ENCODE results near the gene ZNF883.
"Not testable (repeated sequence)": the region's sequence is repeated elsewhere in the genome, so short reads cannot be mapped to it uniquely, and the experiment has no call there.

ZNF883 gene

DNA sequence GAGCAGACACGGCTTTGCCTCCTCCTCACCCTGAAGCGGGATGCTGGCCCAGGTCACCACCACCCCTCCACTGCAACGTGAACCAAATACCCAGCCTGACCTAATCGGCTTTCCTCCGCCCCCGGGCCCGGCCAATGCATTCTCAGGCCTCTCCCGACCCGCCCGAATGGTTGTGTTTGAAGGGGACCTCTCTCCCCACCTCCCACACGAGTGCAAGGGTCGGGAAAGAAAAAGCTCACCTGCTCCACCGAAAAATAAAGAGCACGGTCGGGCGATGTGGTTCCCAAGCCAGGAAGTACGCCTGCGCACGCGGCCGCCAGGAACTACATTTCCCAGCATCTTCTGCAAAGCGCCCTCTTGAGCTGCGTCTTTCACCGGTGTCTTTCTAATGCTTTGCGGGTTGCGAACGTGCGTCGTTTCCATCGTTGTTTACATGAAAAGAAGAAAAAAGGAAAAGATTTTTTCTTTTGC, at the start of gene ZNF883:
Gene ZNF883, minus strand, starts transcription at position 282 of the 471 bp plus-strand sequence.
- H3K27ac ChIP-seq, result no peak within 1 kb of the TSS
- peak within 1 kb of the TSS in 4 of 7 experiments; percentile 2 to 27 (median 16) for H3K4me3 ChIP-seq

DNA sequence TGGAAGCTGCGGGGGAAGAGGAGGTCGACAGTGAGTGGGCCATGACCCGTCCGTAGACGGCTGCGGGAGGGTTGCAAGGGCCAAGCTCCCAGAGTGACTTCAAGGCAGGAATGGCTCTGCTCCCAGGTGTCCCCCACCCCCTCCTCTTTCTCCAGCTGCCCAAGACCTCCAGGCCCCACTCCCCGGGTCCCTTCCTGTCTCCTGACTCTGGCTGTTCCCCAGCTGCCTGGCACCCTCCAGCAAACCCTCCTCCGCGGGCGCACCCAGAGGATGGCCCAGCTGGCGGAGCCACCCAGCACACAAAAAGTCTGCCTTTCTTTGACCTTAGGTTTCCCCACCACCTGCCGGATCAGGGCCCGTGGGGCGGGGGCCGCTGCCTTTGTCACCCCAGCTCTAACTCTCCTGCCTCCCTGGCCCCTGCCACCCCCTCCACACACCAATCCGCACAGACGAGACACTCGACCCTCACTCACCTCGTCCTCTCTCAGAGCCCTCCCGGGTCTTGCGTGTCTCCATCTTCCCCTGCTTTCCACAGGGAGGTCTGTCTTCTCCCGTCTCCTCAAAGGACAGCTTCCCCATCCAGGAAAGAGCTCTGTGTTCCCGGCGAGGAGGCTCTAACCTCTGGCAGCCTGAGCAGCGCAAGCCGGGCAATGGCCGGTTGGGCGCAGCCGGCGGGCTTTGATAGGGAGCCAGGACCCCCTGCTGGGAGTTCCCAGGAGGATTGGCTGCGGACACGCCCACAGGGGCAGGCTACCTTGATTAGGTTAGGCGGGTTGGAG, 49.3 kb upstream of the ZNF883 start:
- H3K4me3 ChIP-seq, H3K27ac ChIP-seq: not testable (repeated sequence)

DNA sequence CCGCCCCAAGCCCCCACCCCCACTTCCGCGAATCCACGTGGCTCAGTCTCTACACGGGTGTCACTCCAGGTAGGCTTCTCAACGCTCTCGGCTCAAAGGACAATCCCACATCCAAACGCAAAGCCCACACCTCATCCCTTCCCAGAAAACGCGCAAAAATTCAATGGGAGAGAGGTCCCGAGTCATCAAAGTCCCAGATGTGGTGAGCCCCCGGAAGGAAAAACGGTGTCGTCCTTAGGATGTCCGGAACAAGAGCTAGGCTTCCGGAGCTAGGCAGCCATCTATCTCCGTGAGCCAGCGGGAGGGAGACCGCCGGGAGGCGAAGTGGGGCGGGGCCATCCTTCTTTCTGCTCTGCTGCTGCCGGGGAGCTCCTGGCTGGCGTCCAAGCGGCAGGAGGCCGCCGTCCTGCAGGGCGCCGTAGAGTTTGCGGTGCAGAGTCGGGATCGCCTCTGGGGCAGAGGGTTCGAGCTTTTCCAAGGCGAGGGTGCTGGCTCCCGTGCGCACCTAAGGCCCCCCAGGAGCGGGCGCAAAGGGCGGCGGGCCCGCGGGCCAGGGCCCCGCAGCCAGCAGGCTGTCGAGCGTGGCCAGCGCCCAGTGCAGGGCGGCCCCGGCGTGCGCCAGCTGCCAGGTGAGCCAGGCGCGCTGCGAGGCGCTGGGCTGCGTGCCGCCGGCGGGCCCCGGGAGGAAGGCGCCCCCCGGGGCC, 47.7 kb upstream of the ZNF883 start:
- not testable (repeated sequence) for H3K4me3 ChIP-seq, H3K27ac ChIP-seq

DNA sequence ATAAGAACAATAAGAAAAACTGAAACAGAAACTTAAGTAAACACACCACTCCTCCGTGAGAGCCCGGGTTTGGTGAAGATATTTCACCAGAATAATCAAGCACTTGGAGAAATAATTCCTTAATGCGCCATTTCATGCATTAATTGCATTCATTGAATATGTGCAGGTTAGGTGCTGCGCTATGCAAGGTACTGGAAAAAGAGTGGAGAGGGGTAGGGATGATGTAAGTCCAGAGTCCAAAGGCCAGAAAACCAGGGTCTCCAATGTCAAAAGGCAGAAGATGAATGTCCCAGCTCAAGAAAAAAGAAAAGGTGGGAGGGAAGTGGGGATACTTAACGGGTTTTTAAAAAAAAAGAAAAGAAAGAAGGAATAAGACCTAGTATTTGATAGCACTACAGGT, 45.2 kb upstream of the ZNF883 start:
- Histone ChIP-seq H3K27ac (peak overlapping the region in 9 of 21 experiments; percentile 3 to 78 (median 60)), H3K4me3 (peak overlapping the region; percentile 44 to 59 (median 57))

- Histone ChIP-seq H3K4me3 (peak within 1 kb of the TSS; percentile 44 to 59 (median 57)), H3K27ac (peak within 1 kb of the TSS in 19 of 21 experiments; percentile 6 to 80 (median 60))
Measured at GRCh38 chr9:113056191-113057106, 44.5 kb upstream of the ZNF883 start, which contains the start of gene ZFP37. Gene ZFP37 (minus strand): TSS chr9:113056724. CDS start chr9:113056688, 36 bp downstream.

GRCh38 chr9:113042884-113043657, 31.1 kb upstream of the ZNF883 start:
- Histone ChIP-seq H3K27ac (no peak overlapping the region), H3K4me3 (no peak overlapping the region)

DNA sequence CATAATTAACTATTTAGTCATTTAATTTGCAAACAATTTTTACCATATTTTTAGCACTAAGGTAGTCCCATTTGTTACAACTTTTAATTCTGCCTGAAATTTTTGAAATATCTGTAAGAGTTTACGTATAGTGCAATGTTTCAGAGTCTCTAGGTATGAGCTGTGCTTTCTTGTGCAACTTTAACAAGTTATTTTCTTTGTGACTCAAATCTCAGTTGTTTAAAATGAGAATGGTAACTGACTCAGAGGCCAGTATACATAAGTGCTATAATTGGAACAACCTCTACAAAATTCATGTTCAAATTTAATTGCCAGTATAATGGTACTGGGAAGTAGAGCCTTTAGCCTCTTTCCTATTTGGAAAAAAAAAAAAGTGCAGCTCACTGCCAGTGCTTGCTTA, 14.2 kb upstream of the ZNF883 start:
- no peak overlapping the region for H3K4me3 ChIP-seq
- no peak overlapping the region for H3K27ac ChIP-seq

GRCh38 chr9:113018247-113018646, 6.3 kb upstream of the ZNF883 start:
- H3K4me3 ChIP-seq, result no peak overlapping the region
- H3K27ac ChIP-seq, result no peak overlapping the region

- H3K4me3 ChIP-seq, result no peak overlapping the region
- H3K27ac ChIP-seq, result no peak overlapping the region
Measured at GRCh38 chr9:113012492-113012891, 500 bp upstream of the ZNF883 start.

- Histone ChIP-seq H3K4me3 (no peak overlapping the region), H3K27ac (no peak overlapping the region)
Measured at GRCh38 chr9:113005777-113006176, 6.2 kb downstream of the ZNF883 start.

DNA sequence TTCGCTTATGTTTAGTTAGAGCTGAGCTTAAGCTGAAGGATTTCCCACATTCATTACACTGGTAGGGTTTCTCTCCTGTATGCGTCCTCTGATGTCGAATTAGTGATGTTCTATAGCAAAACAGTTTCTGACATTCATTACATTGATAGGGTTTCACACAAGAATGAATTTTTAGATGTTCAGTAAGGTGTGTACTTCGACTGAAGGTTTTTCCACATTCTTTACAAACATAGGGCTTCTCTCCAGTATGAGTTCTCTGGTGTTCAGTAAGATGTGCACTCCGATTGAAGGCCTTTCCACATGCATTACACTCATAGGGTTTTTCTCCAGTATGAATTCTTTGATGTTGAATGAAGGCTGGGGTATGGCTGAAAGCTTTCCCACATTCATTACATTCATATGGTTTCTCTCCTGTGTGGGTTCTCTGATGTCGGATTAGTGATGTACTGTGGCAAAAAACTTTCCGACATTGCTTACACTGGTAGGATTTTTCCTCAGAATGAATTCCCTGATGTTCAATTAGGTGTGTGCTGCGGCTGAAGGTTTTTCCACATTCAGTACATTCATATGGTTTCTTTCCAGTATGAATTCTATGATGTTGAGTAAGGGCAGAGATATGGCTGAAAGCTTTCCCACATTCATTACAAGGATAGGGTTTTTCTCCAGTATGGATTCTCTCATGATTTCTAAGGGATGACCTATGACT, 14.6 kb downstream of the ZNF883 start:
- no peak overlapping the region for H3K4me3 ChIP-seq

GRCh38 chr9:112971415-112971814, 40.6 kb downstream of the ZNF883 start:
- H3K27ac ChIP-seq, result no peak overlapping the region
- H3K4me3 ChIP-seq, result no peak overlapping the region

More for the DNA sequence above, 14.6 kb downstream of the ZNF883 start:
- no peak overlapping the region for H3K27ac ChIP-seq

DNA sequence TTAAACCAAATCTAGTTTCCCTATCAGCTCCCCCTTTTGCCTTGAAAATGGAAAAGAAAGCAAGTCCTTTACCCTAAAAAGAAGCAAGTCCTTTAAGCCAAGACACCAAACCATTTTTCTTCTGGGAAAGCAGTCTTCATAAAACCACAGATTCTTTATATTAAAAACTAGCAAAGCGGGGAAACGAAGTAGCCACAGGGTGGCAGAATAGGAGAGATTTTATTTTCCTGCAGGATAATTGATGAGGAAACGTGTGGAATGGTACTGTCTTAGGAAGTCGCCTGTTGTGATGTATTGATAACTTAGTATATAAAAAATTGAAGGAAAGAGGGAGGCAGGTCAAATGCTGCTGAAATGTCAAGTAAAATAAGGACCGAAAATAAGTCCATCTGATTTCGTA, 41.1 kb downstream of the ZNF883 start:
- no peak overlapping the region for H3K27ac ChIP-seq
- no peak overlapping the region for H3K4me3 ChIP-seq

DNA sequence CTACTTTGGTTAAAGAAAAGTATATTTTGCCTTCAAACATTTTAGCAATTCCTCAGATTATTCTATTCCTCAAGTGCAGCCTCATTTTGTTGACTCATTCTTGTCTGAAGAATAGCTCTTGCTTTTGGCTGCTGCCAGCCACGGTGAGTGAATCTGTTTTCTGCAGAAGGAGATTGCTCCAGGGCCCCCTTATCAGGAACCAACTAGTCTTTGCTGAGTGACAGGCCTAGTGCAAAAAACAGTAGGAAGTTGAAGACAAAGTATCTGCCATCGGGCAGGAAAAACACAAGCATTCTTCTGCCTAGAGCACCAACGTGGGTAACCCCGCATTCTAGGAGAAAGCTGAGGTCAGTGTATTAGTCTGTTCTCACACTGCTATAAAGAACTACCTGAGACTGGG, 42.3 kb downstream of the ZNF883 start:
- no peak overlapping the region for H3K27ac ChIP-seq
- H3K4me3 ChIP-seq, result no peak overlapping the region

DNA sequence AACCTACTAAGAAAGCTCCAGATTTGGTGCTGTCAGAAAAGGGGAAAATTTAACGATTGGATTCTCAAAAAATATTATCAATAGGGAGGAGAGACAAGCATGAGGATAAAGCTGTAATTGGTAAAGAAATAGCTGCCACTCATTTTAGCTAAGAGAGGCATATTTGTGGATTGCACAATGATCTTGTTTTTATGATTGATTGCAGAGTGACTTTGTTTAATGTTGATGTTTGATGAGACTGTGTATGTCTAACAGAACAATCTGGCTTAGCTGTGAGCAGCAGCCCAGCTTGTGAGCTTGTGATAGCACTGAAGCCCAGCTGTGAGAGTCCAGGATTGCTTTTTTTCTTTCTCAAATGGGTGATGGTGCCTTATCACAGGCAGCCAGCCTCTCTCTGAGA, 56.4 kb downstream of the ZNF883 start:
- H3K4me3 ChIP-seq, result no peak overlapping the region
- no peak overlapping the region for H3K27ac ChIP-seq

- Histone ChIP-seq H3K4me3 (no peak overlapping the region), H3K27ac (no peak overlapping the region)
Measured at GRCh38 chr9:112945620-112946208, 66.3 kb downstream of the ZNF883 start.

GRCh38 chr9:112939418-112939817, 72.6 kb downstream of the ZNF883 start:
- H3K4me3 ChIP-seq, result no peak overlapping the region

DNA sequence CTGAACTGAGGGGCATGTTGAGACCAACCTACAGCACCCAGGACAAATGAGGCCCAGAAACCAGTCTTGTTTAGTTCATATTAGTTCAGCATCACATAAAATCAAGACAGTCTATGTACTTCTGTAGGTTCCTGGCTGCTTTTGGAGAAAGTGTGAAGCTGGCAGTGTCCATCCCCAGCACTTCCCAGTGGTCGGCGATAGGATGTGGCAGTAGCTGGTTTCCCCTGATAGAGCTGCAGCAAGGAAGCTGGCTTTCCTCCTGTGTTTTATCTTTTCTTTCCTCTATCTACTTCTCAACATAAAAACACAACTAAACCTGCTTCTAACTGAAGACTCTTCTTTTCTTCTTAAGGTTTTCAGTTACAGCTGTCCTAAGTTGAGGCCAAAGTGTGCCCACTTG, 78.3 kb downstream of the ZNF883 start:
- Histone ChIP-seq H3K27ac (no peak overlapping the region), H3K4me3 (no peak overlapping the region)

More at GRCh38 chr9:112939418-112939817, 72.6 kb downstream of the ZNF883 start:
- H3K27ac ChIP-seq, result no peak overlapping the region

Measured in skin epidermis (tissue), 12 donors.